HCT116 (cell line): ENCODE measurements around the gene COL9A3.

Experiments
- CTCF ChIP-seq, 3 experiments: fragments of 200-600 bp in 1 of 3; sonication (generic) in 1 of 3; IDR thresholded peaks in 2 of 3; conservative IDR thresholded peaks in 1 of 3; 2 replicates each; pipeline ENCODE4 v1.5.1; 2012 to 2017; ENCODE audit warnings: low read depth in 2 of 3, low read length in 2 of 3, antibody characterized with exemption in 1 of 3, borderline replicate concordance in 1 of 3, control low read depth in 1 of 3, mild to moderate bottlenecking in 1 of 3, mixed read lengths in 1 of 3, mixed run types in 1 of 3, moderate library complexity in 1 of 3; ENCODE audit not compliant: insufficient read depth in 1 of 3
- EZH2phosphoT487 ChIP-seq: fragments of 200-600 bp; IDR thresholded peaks from 2 replicates; pipeline ENCODE4 v1.6.1; 2018; ENCODE audit warnings: antibody characterized with exemption, borderline replicate concordance
- REST ChIP-seq: IDR thresholded peaks from 2 replicates; pipeline ENCODE4 v1.6.1; 2012; ENCODE audit warnings: low read depth
- SIN3A ChIP-seq: IDR thresholded peaks from 2 replicates; pipeline ENCODE4 v1.6.1; 2012; ENCODE audit warnings: low read depth

DNA sequence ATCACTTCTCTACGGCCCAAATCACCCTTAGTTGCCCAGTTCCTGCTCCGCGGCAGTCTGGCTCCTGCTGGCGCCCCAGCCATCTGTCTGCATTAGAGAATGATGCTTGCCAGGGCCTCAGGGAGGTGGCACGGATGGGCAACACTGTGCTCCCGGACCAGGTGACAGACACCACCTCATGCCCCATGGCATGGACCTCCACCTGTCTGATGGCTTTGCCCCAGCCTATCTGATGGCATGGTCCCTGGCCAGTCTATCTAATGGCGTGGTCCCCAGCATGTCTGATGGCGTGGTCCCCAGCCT lies 39.4 kb upstream of the COL9A3 start:
- no peak for TF ChIP-seq CTCF (IDR thresholded peaks at IDR 0.05 in 2 of 3, conservative IDR thresholded peaks at IDR 0.05 in 1 of 3; ENCODE audit: borderline replicate concordance in 1 of 3, insufficient read depth in 1 of 3, low read depth in 2 of 3, low read length in 2 of 3)
- TF ChIP-seq EZH2phosphoT487: no peak
- TF ChIP-seq REST: no peak
- no peak for TF ChIP-seq SIN3A
